GM10248 (cell line): ENCODE measurements around the gene NKAIN4.
"Not testable (repeated sequence)": the region's sequence is repeated elsewhere in the genome, so short reads cannot be mapped to it uniquely, and the experiment has no call there.

Experiments used
- CTCF ChIA-PET: fragments of 300-600 bp; sonication (Branson Sonifier 250); formaldehyde crosslinking; extraction: SDS; loops from one replicate; lab custom pipeline; 2021; ENCODE audit warnings: antibody characterized with exemption; lab: Yijun Ruan, JAX
- POLR2A ChIA-PET: fragments of 350-650 bp; sonication (Branson Sonifier 250); formaldehyde crosslinking; extraction: SDS; loops from one replicate; lab custom pipeline; 2020; ENCODE audit warnings: antibody characterized with exemption; lab: Yijun Ruan, JAX
- DNase-seq: peaks from one replicate; pipeline ENCODE4 v3.0.0; 2012; ENCODE audit errors: extremely low spot score
- TF ChIP-seq, protein P1 (sequence below): IDR thresholded peaks from 2 replicates; pipeline ENCODE4 v1.5.1; 2012; ENCODE audit warnings: mild to moderate bottlenecking, low read depth; ENCODE audit errors: extremely low read depth, missing control alignments, control extremely low read depth

NKAIN4 gene

DNA sequence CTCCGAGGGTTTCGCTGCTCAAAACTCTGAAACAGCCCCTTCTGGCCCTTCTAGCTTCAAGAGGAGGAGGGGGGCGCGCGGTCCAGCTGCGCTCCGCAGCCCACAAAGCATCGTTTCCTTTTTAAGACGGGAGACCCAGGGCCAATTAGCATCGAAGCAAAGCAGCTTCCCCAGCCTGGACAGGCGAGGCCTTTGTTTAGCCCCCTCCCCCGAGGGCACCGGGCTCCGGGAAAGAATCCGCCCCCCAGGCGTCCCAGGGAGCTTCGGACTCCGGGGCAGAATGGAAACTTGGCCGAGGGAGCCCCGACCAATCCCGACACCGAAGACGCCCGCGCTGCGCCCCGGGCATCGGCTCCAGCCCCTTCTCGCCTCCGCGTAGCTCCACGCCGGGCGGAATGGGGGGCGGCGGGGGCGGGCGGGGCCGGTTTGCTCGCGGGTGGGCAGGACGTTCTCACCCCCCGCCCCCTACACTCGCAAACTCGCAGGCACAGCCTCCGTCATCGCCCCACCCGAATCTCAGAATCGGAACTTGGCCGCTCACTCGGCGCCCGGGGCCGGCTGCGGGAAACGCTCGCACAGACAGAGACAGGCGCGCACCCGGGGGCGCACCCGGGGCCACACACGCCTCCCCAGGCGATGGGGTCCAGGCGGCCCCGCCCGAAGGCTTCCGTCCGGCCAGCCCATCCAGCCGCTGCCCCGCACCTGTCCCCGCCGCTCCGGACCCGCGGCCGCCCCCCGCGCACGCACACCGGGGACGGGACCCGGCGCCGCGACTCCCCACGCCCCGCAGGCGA, 628 bp downstream of the NKAIN4 start:
- TF ChIP-seq, protein P1, sequence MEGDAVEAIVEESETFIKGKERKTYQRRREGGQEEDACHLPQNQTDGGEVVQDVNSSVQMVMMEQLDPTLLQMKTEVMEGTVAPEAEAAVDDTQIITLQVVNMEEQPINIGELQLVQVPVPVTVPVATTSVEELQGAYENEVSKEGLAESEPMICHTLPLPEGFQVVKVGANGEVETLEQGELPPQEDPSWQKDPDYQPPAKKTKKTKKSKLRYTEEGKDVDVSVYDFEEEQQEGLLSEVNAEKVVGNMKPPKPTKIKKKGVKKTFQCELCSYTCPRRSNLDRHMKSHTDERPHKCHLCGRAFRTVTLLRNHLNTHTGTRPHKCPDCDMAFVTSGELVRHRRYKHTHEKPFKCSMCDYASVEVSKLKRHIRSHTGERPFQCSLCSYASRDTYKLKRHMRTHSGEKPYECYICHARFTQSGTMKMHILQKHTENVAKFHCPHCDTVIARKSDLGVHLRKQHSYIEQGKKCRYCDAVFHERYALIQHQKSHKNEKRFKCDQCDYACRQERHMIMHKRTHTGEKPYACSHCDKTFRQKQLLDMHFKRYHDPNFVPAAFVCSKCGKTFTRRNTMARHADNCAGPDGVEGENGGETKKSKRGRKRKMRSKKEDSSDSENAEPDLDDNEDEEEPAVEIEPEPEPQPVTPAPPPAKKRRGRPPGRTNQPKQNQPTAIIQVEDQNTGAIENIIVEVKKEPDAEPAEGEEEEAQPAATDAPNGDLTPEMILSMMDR, result no peak
- ChIA-PET CTCF (interaction anchor here (1.2 to 3.6 kb wide), 5 partner anchors 8 to 38 kb away, joined by 3 to 19 read pairs (median 4); no protein-coding TSS in a partner anchor), POLR2A (no interaction called here)
- no peak for DNase-seq

DNA sequence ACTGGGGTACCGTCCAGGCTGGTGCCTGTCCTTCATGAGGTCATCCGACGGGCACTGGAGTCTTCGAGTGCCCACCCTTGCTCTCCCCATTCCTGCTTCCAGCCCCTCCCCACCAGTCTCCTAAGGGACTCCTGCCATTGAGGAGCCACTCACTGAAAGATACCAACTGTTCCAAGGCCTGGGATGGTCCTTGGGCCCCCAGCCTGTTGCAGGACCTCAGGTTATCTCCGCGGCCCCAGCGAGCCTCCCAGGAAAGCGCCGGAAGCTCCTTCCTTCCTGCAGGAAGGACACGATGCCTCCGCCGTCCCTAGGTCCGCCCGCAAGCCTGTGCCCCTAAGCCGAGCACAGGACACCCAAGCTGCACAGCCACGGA, 1.2 kb downstream of the NKAIN4 start:
- CTCF ChIA-PET, result interaction anchor here (1.5 to 3.6 kb wide), 3 partner anchors 17 to 30 kb away, joined by 4 to 19 read pairs (median 5); partner anchors contain the start of gene ARFGAP1
- TF ChIP-seq, protein P1, result no peak
- POLR2A ChIA-PET, result no interaction called here
- DNase-seq, result no peak

DNA sequence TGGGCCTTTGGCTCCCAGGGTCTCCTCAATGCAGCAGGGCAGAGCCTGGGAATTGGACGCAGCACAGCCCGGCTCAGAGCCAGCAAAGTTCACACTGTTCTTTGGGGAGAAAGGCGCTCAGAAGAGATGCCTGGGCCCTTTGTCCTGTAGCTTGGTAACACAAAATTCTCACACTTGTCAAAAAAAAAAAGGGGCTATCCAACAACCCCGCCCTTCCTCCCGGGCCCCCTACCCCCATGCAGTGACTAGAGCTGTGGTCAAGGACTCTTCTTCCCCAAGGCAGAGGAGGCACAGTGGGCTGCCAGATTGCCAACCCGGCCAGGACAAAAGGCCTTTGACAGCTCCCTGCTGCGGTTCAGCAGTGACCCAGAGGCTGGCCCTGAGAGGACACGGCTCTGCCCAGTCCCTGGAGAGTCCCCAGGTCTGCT, 2.0 kb downstream of the NKAIN4 start:
- ChIA-PET POLR2A (no interaction called here), CTCF (interaction anchor here (1.5 to 3.6 kb wide), 3 partner anchors 18 to 29 kb away, joined by 4 to 19 read pairs (median 5); partner anchors contain the start of gene ARFGAP1)
- no peak for DNase-seq
- TF ChIP-seq, protein P1, result no peak

- POLR2A ChIA-PET, DNase-seq: not testable (repeated sequence)
- CTCF ChIA-PET, result interaction anchor here (2.3 to 3.6 kb wide), 2 partner anchors 21 to 28 kb away, joined by 5 to 19 read pairs; partner anchors contain the start of gene ARFGAP1
- TF ChIP-seq, protein P1, result peak; percentile 28
Measured at GRCh38 chr20:63251350-63251749, 2.9 kb downstream of the NKAIN4 start.

DNA sequence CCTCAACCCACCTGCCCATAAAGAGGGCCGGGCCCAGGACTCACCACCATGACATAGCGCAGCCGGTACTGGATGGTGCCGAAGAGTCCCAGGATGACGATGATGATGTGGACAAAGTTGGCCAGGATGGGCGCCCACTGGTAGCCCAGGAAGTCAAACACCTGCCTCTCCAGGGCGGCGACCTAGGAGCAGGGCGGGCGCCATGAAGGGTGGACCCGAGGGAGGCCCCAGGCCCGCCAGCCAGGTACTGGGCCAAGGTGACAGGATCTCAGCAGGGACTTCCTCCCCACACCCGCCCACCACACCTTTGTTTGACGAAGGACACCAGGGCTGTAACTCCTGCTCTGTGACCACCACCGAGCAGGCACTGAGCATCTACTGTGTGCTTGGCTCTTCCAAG, 4.4 kb downstream of the NKAIN4 start:
- ChIA-PET CTCF (no interaction called here), POLR2A (no interaction called here)
- TF ChIP-seq, protein P1, result no peak
- DNase-seq, result no peak

DNA sequence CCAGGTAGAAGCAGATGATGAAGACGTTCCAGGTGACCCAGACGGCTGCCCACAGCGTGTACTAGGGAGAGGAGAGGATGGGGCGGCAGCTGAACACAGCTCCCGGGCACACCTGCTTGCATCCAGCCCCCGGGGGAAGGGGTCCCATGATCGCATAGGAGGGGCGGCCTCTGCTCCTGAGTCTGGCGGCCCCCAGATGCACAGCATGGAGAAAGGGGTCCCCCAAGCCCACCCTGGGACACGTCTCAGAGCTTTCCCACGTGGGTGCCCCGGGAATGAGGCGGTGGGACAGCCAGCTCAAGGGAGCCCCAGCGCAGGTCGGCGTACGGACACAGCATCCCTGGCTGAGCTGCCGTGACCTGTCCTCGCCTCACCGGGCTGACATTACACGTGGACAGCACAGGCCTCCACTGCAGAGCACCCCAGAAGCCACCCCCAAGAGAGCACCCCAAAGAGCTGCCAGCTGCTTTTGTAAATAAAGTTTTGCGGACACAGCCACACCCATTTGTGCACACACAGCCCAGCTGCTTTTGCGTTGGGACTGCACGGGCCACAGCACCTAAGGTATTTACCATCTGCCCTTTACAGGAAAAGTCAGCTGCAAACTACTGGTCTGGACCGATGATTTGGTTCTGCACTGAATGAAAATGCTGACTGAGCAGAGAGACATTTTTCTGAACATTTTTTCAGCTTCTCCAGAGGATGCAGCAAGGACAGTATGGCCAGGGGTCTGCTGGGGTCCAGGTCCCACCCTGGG, 5.2 kb downstream of the NKAIN4 start:
- DNase-seq, result no peak
- POLR2A ChIA-PET, result no interaction called here
- CTCF ChIA-PET, result interaction anchor here (1.9 kb wide), 1 partner anchor 25 kb away, joined by 11 read pairs; no protein-coding TSS in a partner anchor
- TF ChIP-seq, protein P1, result no peak
